ENCODE results near the gene EDC3. TPM values are rescaled to one million over a fixed set of nuclear protein-coding genes. Genes with fewer than 3 reads are reported as not detected.

The EDC3 gene
- polyA plus RNA-seq, 1 experiment = 44.2 TPM

- CTCF ChIA-PET = interaction anchor here (0.6 to 3.6 kb wide), 4 partner anchors 9 to 48 kb away, joined by 3 to 10 read pairs (median 4); no protein-coding TSS in a partner anchor
- no peak for DNase-seq (ENCODE audit: low read depth)
- Histone ChIP-seq H3K4me3 (ENCODE audit: low read depth, low read length) (peak overlapping the region; percentile 44), H3K27me3 (ENCODE audit: control insufficient read depth, insufficient read depth, low read length) (peaks cover 27% of the 10 kb centered on the region), H3K36me3 (ENCODE audit: control insufficient read depth, insufficient read depth, low read length) (no peaks in the 10 kb centered on the region)
- POLR2A ChIA-PET = no interaction called here
- TF ChIP-seq CTCF (IDR thresholded peaks at IDR 0.05; ENCODE audit: insufficient read depth, low read depth, low read length) = no peak
Measured at GRCh38 chr15:74725845-74726773, 30.3 kb upstream of the EDC3 start.

DNA sequence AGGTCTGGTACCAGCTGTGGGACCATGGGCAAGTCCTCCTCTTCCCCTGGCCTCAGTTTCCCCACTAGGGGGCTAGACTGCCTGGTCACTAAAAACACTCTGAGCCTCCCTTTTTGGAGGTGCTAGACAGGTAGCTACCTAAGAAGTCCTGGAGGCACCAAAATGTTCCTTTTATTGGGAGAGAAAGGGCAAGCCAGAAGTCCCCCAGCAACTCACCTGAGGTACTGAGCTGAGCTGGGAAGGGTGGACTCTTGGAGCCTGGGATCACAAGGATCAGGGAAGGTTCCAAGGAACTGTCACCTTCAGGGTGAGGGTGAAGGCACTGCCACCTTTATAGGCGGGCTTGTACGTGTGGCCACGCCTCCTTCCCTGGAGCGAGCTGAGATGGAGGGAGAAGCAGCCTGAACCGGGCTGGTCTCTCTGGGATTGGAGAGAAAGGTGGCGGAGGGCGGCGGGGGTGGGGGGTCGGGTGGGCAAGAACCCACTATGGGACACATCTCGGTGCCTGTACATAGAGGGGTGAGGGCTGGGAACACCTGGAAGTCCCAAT lies 29.5 kb upstream of the EDC3 start, which contains the start of gene CYP1A1:
CYP1A1 (minus strand) TSS at position 304 of the 550 bp plus-strand sequence. CDS start 2,431 bp downstream, outside the sequence.
- H3K27me3 ChIP-seq (ENCODE audit: control insufficient read depth, insufficient read depth, low read length) = peaks cover 21% of the 10 kb centered on the region
- no peak for DNase-seq (ENCODE audit: low read depth)
- POLR2A ChIA-PET = no interaction called here

DNA sequence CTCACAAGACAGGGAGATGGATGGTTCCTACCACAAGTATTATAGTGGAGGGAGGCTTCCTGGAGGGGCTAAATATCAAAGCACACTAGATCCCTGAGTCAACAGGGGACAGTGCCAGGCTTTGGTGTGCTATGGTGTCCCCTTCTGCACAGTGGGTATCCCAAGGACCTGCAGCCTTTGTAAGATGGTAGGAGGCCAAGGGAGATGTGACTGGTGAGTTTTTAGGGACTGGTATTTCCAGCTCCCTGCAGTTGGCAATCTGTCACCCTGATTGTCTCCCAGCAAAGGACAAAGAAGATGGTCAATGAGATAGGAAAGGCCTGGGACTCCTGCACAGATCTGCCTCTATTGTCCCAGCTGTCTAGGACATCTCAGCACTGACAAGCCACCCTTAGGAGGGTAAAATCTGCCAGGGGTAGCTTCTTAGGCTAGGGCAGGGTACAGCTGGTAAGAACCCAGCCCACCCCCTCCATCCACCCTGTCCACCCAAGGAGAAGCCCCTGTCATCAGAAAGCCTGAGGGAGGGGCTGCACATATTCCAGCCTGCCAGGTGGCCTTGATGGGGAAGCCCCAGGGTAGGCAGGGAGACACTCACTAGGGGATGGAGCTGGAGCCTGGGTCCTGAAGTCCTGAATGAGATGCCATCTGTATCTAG lies 28.9 kb upstream of the EDC3 start:
- DNase-seq (ENCODE audit: low read depth) = no peak
- CTCF ChIA-PET = interaction anchor here (1.1 to 3.6 kb wide), 5 partner anchors 10 to 63 kb away, joined by 3 to 10 read pairs (median 4); partner anchors contain the start of gene CSK
- Histone ChIP-seq H3K27me3 (ENCODE audit: control insufficient read depth, insufficient read depth, low read length) (peaks cover 20% of the 10 kb centered on the region), H3K4me3 (ENCODE audit: low read depth, low read length) (no peak overlapping the region), H3K36me3 (ENCODE audit: control insufficient read depth, insufficient read depth, low read length) (no peaks in the 10 kb centered on the region)
- POLR2A ChIA-PET = no interaction called here
- TF ChIP-seq CTCF (IDR thresholded peaks at IDR 0.05; ENCODE audit: insufficient read depth, low read depth, low read length) = no peak

More for the DNA sequence above, 29.5 kb upstream of the EDC3 start, which contains the start of gene CYP1A1:
- Histone ChIP-seq H3K4me3 (ENCODE audit: low read depth, low read length) (peak within 1 kb of the TSS; percentile 44), H3K36me3 (ENCODE audit: control insufficient read depth, insufficient read depth, low read length) (no peaks in the 10 kb centered on the region)
- no peak for TF ChIP-seq CTCF (IDR thresholded peaks at IDR 0.05; ENCODE audit: insufficient read depth, low read depth, low read length)
- CTCF ChIA-PET = interaction anchor here (1.1 to 3.6 kb wide), 5 partner anchors 10 to 63 kb away, joined by 3 to 10 read pairs (median 4); partner anchors contain the start of gene CSK

DNA sequence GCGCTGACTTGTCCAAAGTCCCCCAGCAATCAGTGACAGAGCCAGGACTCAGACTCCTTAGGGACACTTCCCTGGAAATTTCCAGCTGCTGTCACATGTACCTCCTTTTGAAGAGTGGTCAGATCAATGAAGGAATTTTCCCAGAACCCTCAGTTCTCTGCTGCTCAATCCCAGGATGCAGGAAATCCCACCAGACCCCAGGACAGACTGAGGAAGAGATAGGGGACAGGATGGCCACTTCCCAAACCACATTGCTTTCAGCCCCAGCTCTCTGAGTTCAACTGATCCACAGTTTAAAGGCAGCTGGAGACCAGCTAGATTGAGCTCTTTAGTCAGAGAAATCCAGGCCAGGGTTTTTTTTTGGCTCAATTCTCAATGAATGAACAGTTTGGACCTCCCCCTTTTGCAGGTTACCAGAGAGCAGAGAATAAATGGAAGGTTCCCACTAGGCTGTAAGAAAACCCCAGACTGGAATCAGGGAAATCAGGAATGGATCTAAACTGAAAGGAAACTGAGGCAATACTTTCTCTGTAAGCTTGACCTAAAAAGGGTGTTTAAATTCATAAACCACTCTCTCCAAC lies 28.0 kb upstream of the EDC3 start:
- no peak for DNase-seq (ENCODE audit: low read depth)
- TF ChIP-seq CTCF (IDR thresholded peaks at IDR 0.05; ENCODE audit: insufficient read depth, low read depth, low read length) = no peak
- H3K27me3 ChIP-seq (ENCODE audit: control insufficient read depth, insufficient read depth, low read length) = peaks cover 20% of the 10 kb centered on the region
- H3K4me3 ChIP-seq (ENCODE audit: low read depth, low read length) = no peak overlapping the region
- ChIA-PET CTCF (interaction anchor here (0.6 to 3.6 kb wide), 6 partner anchors 45 to 690 kb away, joined by 3 to 10 read pairs (median 3); partner anchors contain the start of gene CSK), POLR2A (no interaction called here)
- no peaks in the 10 kb centered on the region for H3K36me3 ChIP-seq (ENCODE audit: control insufficient read depth, insufficient read depth, low read length)

Measured in BJ (cell line).